ENCODE measurements around the gene SRC. TPM values are rescaled to one million over a fixed set of nuclear protein-coding genes. Genes with fewer than 3 reads are reported as not detected.

SRC gene
- total RNA-seq, 2 donors from 2014 or later = 6.9 to 14.3 TPM

GRCh38 chr20:37329481-37330165 is 16.3 kb upstream of the SRC start:
- no peaks in the 10 kb centered on the region for H3K36me3 ChIP-seq

GRCh38 chr20:37330316-37330715 is 15.6 kb upstream of the SRC start:
- Histone ChIP-seq H3K27ac (no peak overlapping the region), H3K27me3 (no peaks in the 10 kb centered on the region), H3K36me3 (no peaks in the 10 kb centered on the region), H3K9me3 (no peaks in the 10 kb centered on the region), H3K4me3 (no peak overlapping the region), H3K4me1 (peaks cover 0 to 20% of the 10 kb centered on the region in 2 donors)
- TF ChIP-seq, protein P1, sequence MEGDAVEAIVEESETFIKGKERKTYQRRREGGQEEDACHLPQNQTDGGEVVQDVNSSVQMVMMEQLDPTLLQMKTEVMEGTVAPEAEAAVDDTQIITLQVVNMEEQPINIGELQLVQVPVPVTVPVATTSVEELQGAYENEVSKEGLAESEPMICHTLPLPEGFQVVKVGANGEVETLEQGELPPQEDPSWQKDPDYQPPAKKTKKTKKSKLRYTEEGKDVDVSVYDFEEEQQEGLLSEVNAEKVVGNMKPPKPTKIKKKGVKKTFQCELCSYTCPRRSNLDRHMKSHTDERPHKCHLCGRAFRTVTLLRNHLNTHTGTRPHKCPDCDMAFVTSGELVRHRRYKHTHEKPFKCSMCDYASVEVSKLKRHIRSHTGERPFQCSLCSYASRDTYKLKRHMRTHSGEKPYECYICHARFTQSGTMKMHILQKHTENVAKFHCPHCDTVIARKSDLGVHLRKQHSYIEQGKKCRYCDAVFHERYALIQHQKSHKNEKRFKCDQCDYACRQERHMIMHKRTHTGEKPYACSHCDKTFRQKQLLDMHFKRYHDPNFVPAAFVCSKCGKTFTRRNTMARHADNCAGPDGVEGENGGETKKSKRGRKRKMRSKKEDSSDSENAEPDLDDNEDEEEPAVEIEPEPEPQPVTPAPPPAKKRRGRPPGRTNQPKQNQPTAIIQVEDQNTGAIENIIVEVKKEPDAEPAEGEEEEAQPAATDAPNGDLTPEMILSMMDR (IDR thresholded peaks at IDR 0.05) = no peak
- DNase-seq (ENCODE audit: low spot score) = no peak

More at GRCh38 chr20:37329481-37330165, 16.3 kb upstream of the SRC start:
- no peaks in the 10 kb centered on the region for H3K9me3 ChIP-seq
- DNase-seq (ENCODE audit: low spot score) = no peak
- TF ChIP-seq, protein P1 (IDR thresholded peaks at IDR 0.05) = no peak
- peaks cover 0 to 20% of the 10 kb centered on the region in 2 donors for H3K4me1 ChIP-seq
- H3K4me3 ChIP-seq = no peak overlapping the region
- no peak overlapping the region for H3K27ac ChIP-seq
- H3K27me3 ChIP-seq = no peaks in the 10 kb centered on the region

DNA sequence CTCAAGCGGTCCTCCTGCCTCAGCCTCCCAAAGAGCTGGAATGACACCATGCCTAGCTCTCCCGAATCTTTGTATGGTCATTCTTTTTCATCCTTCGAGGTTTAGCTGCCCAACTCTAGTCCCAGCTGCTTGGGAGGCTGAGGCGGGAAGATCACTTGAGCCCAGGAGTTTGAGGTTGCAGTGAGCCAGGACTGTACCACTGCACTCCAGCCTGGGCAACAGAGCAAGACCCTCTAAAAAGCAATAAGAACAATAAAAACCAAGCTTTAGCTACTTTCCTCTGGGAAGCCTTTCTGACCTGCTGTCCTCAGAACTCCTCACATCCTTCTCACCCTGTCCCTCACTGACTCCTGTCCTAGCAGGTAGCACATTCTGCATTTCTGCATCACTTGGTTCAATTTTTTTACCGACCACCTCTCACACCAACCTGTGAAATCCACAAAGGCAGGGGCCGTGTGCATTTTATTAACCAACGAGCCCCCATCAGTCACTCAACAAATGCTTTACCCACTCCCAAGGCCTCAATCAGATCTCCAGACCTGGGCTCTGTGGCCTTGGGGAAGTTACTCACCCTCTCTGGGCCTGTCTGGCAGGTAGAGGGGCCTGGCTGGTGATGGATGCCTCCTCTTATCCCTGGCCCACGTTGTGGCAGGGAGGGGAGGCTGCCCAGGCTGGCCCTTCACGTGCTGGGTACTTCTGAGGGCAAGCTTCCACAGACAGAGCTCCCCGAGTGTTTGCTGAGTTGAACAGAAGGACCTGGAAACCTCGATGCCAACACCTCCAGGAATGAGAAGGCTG is 14.7 kb upstream of the SRC start:
- H3K36me3 ChIP-seq = no peaks in the 10 kb centered on the region
- TF ChIP-seq, protein P1 (IDR thresholded peaks at IDR 0.05) = no peak
- H3K9me3 ChIP-seq = no peaks in the 10 kb centered on the region
- H3K4me1 ChIP-seq = peaks cover 0 to 27% of the 10 kb centered on the region in 2 donors
- no peak for DNase-seq (ENCODE audit: low spot score)
- H3K4me3 ChIP-seq = no peak overlapping the region
- H3K27ac ChIP-seq = no peak overlapping the region
- no peaks in the 10 kb centered on the region for H3K27me3 ChIP-seq

DNA sequence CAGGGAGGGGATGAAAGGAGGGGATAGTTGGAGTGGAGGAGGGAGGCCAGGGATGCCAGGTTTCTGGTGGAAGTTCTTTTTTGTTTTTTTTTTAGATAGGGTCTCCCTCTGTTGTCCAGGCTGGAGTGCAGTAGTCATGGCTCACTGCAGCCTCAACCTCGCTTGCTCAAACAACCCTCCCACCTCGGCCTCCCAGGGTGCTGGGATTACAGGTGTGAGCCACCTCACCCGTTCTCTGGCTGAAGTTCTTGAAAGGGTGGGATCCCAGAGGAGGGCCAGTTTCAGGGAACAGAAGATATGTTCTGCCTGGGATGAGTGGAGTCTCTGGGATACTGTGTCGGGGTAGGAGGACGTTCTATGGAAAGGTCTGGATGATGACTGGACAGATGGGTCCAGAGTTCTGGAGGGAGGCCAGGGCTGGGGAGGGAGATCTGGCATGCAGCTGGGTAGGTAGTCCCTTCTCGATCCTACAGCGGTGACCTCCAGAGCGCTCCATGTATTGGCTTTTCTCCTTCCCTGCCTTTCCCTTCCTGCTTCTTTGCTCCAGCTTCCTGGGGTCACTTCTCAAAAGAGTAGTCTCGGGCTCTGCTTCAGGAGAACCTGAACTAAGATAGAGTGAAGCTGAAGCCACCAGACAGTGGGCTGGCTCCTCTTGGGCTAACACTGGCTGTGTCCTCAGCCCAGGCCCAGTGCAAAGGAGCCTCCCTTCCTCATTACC is 12.7 kb upstream of the SRC start:
- TF ChIP-seq, protein P1 (IDR thresholded peaks at IDR 0.05) = no peak
- Histone ChIP-seq H3K4me3 (no peak overlapping the region), H3K27ac (no peak overlapping the region), H3K27me3 (no peaks in the 10 kb centered on the region), H3K36me3 (no peaks in the 10 kb centered on the region), H3K9me3 (no peaks in the 10 kb centered on the region), H3K4me1 (peaks cover 0 to 30% of the 10 kb centered on the region in 2 donors)
- DNase-seq (ENCODE audit: low spot score) = no peak

DNA sequence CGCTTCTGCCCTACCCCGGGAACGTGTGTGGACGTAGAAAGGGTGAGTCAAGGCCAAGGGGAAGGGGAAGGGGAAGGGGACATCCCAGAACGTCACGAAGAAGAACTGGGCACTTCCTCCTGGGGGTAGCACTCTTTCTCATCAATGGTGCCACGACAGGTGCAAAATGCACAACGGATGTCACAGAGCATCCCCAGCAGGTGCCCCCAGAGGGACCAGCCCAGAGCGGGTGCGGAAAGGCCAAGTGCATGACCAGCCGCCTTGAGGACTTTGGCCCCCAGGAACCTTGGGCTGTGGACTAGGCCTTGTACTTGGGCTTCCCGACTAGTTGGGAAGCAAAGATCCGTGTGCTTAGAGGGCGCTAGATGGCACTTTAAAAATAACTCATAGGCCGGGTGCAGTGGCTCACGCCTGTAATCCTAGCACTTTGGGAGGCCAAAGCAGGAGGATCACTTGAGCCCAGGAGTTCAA is 12.1 kb upstream of the SRC start:
- no peak for DNase-seq (ENCODE audit: low spot score)
- Histone ChIP-seq H3K9me3 (no peaks in the 10 kb centered on the region), H3K4me1 (peaks cover 0 to 28% of the 10 kb centered on the region in 2 donors), H3K36me3 (no peaks in the 10 kb centered on the region), H3K27me3 (no peaks in the 10 kb centered on the region), H3K27ac (no peak overlapping the region), H3K4me3 (no peak overlapping the region)
- TF ChIP-seq, protein P1 (IDR thresholded peaks at IDR 0.05) = no peak

Measured in right atrium auricular region (tissue), 2 donors.